Activated CD4-positive, alpha-beta T cell treated with anti-CD3 and anti-CD28 coated beads, Interleukin-10, Interleukin-2, amounts not matched to agents 100 ng/mL and 50 ng/mL, durations not matched to agents 16 hours and 8 hours (primary cell): Measurements from ENCODE around the gene THAP4.
"Not testable (repeated sequence)": the region's sequence is repeated elsewhere in the genome, so short reads cannot be mapped to it uniquely, and the experiment has no call there.

Experiments used
- DNase-seq: peaks from one replicate; pipeline ENCODE4 v3.0.0-alpha.2; 2020

THAP4 gene

DNA sequence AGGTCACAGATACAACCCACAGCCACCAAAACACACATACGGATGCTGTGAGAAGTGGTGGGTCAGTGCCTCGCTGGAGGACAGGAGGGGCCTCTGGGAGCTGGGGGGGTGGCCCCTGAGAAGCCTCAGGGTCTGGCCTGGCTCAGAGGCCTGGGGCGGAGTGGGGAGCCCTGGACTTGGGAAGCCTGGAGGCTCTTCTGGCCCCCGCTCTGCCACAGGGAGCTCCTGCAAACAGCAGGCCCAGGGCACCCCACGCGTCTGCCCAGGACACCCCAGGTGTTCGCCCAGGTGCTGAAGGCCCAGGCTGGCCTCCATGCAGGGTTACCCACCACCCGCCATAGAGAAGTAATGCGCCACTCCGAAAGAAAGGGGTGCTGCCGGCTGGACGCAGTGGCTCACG, 25.9 kb downstream of the THAP4 start:
- no peak for DNase-seq

DNA sequence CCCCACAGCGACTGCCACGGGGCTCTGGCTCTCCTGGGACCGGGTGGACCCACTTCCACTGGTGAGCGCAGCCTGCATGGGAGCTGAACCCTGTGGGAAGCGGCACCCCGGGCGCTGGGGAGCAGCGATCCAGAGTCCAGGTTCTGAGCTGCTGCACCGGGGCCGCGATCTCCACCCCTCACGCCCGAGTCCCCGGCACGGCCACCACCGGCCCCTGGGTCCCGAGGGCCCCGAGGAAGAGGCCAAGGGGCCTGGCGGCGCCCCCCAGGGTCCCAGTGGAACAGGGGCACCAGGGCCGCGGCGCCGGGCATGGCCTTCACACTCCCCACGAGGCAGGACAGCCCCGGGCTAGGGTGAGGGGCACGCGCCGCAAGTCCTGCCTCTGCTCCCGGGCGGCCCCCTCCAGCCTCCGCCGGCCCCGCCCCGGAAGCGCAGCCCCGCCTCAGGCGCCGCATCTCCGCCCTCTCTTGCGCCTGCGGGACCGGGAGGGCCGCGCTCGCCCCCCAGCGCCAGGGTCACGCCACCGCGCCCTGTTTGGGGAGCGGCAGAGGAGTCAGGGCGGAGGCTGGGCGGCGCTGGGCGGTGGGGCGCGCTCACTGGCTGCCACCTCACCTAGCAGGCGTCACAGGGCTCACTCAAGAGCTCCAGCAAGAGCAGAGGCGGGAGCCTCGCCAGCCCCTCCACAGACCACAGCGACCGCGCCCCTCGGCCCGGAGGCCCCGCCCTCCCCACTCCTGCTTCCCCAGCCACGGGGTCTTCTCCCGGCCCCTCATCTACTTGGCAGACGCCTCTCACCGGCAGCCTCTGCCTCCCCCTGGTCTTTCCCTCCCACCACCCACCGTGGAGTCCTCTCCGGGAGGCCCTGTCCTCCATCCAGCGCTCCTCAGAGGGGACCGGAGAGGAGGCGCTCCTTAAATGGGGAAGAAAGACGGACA, 26.8 kb downstream of the THAP4 start:
- DNase-seq, result peak; percentile 94

DNA sequence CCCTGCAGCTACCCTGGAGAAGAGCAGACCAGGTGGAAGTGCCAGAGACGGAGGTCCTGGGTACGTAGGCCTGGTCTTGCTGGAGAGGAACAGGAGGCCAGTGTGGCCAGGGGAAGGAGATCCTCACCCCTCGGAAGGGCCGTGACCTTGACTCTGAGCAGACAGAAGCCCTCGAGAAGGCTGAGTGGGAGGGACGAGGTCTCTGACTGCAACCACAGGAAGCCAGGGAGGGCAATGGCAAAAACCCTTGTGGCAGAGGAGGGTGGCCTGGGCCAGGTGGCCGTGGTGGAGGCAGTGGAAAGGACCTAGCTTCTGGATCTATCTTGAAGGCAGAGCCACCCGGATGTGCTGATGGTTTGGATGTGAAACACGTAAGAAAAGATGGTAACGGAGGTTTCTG, 28.1 kb downstream of the THAP4 start:
- no peak for DNase-seq

DNA sequence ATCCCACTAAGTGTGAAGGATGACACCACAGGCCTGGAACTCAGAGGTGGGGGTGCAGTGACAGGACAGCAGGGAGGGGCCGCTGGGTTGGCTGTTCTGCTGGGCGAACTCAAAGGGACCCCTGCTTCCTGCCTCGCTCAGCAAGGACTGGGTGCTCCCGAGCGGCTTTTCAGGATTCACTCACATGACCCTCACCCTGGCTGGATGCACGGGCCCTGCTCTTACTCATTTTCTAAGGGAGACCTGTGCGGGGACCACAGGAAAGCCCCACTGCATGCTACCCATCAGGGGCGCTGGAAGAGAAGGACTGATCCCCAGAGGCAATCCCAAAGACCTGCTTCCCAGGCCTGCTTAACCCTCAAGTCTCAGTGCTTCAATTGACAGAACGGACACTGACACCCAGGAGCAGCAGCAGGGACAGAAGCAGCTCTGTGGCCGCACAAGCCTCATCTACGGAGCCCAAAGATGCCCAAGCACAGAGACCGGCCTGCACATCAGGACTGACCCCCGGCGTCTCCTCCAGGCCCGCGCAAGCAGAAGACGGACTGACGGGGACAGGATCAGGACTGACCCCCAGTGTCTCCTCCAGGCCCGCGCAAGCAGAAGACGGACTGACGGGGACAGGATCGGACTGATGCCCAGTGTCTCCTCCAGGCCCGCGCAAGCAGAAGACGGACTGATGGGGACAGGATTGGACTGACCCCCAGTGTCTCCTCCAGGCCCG, 29.6 kb downstream of the THAP4 start:
- no peak for DNase-seq

DNA sequence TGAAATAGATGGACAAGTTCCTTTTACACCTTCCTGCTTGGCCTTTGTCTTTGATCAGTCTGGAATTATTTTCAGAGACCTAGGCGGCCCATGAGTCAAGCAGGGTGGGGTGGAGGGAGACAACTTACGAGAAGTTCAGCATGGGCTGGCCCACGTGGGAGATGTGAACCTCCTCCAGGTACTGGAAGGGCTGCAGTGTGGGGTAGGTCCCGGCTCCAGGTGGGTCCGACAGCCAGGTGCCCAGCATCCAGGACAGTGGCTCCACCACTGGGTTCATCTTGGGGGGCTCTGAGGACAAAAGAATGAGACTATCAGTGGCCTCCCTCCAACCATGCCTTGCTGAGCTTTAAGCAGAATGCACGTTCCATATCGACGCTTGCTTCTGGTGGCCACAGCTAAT, 30.8 kb downstream of the THAP4 start:
- DNase-seq, result no peak

DNA sequence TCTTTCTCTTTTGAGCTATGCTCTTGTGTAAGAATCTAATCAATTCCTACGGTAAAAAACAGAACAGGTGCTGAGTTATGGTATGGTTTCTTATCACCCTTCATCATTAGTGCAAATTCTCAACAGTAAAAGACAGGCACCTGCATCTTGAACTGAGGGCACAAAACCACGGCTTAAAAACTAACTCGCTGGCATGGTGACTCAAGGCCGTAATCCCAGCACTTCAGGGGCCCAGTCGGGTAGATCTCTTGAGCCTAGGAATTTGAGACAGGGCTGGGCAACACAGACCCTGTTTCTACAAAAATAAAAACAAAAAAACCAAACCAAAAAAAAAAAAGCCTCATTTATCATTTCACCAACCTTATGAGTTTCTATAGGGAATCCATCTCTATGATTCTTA, 33.3 kb downstream of the THAP4 start:
- DNase-seq, result no peak

DNA sequence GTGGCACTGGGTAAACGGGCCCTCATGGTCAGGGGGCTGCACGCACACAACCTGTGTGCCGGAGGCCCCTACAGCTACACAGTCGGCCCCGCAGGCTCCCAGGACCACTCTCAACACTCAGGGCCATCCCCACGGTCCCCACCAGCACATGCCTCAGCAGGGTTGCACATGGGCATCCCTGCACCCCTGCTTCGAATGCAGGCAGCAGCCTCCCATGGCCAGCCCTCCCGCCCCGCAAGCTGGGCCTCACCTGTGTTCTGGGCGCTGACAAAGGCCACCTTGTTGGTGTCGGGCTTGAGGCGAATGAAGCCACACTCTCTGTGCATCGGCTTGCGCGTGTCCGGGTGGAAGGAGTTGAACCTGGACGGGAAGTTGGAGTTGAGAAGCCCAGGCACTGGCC, 34.2 kb downstream of the THAP4 start:
- no peak for DNase-seq

DNA sequence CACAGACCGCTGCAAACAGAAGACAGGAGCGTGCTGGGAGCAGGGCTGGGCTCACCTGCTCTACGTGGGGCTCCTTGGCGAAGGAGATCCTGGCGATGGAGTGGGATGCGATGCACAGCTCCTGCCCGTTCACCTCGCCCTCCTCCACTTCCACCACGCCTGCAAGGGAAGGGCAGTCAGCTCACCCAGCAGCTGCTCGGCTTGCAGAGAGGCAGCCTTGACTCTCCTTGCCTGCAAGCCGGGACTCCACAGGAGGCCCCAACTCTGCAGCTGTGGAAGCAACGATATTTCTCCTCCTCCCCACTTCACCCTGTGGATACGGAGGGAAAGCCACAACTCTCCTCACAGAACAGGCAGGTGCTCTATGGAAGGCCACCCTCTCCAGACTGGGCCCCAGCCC, 35.1 kb downstream of the THAP4 start:
- no peak for DNase-seq

DNA sequence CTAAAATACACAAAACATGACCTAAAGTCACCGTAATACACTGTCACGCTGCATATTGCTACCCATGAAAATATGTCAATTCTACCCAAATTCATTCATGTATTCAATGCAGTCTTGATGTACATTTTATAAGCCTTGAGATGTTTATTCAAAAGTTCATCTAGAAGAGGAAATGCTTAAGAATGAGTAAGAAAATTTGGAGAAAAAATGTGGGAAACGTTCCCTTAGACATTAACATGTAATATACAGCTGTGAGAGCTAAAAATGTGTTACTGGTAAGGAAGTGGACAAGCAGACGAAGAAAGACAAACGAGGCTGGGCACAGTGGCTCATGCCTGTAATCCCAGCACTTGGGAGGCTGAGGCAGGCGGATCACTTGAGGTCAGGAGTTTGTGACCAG, 37.3 kb downstream of the THAP4 start:
- DNase-seq, result no peak

DNA sequence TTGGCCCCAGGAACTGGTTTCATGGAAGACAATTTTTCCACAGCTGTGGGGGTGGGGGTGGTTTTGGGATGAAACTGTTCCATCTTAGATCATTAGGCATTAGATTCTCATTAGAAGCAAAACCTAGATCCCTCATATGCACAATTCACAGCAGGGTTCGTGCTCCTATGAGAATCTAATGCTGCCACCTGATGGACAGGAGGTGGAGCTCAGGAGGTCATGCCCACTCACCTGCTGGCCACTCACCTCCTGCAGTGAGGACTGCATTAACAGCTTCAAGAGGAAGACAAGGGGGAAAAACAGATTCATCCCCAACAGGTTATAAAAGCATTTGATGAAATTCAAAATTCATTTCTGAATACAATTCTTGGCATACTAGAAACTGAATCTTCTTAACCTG, 38.5 kb downstream of the THAP4 start:
- DNase-seq, result no peak

DNA sequence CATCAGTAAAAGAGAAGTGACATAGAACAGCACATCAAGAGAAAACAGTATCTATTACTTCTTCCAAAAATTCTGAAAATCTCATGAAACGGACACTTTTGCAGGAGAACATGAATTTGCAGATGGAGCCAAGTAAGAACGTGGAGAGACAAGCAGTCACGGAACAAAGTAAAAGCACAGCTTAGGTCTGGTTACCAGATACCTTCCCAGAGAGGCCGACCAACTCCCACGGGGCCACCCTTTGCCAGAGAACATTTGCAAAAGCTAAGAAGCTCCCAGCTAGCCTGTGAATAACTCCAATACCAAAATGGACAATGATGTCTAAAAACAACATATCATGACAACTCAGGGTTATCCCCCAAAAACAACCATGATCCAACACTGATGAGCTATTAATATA, 38.9 kb downstream of the THAP4 start:
- no peak for DNase-seq

DNA sequence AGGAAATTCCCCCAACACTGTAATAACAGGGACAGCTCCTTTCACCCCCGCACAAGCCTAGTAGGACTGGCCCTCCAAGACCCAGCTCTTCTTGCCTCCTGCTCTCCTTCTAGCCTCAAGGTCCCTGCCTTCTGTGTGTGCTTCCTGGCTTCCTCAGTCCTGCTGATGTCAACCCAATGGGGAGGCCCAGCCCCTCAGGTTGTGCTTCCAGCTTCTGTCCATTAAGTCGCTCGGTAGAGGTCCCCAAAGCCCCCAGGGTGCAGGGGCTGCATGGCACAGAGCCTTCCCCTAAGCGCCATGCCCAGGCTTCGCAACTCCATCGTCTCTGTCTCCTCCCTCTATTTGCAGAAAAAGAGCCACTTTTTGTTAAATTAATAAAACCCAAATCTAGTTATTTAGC, 39.4 kb downstream of the THAP4 start:
- DNase-seq, result no peak

DNA sequence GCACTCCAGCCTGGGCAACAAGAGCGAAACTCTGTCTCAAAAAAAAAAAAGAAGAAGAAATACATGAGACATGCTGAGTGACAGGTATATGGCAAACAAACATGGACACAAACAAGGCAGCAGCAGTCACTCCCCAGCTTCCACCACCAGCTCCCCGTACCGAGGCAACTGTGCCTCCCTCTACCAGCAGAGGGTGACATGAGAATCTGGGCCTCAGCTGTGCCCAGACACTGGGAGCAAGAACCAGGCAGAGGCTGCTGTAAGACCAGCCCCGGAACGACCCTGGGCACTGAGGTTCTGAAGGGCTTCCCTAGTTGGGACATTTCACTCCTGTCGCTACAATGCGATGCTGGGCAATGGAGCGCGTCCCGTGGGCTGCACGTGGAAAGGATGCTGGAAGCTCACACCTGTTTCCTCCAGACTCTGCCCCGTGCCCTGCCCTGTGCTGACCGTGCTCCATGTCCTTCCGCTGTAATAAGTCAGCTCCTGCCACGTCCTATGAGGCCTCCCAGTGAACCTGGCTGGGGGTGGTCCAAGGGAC, 41.3 kb downstream of the THAP4 start:
- DNase-seq, result no peak

DNA sequence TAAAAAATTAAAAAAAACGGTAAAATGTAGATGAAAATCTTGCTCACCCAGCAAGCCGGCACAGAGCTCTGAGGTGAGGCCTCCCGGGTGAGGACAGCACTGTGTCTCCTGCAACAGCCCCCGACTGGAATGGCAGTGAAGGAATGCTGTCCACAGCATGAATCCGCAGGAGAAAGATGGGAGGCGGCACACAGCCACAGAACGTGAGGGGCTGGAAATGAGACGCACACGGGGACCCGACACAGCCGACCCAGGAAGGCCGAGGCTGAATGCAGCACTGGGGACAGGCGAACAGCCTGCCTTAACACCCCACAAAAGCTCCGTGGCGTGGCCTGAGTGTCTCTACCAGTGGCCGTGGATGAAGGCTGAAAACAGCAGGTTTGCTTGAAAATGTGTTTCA, 43.7 kb downstream of the THAP4 start:
- DNase-seq, result no peak

DNA sequence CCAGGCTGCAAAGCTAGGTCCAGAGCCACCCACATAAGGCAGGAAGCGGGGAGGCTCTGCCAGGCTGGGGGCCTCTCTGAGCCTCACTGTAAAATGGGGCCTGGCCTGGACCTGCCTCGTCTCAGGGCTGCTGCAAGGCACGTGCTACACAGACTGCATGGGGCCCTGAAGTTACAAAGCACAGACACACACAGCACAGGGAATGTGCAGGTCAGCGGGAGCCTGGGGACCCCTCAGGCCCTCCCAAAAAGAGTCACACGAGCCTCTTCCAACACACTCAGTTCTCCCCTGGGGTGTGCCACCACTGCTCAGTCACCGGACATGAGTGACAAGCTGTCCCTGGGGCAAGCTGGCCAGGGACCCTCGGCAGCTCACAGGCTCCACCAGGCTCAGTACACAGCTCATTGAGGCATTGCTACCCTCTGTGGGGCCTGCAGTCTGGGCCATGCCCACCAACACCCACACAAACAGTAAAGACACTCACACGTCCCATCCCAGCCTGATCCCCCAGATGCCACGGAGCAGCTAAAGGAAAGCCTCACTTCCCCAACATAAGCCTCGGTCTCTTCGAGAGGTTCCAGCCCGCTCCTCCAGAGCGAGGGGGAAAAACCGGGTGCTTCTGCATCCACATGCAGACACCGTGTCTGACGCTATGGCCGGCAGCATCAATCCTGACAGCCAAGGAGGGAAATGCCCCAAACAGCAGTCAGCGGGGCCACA, 44.7 kb downstream of the THAP4 start:
- DNase-seq, result no peak

DNA sequence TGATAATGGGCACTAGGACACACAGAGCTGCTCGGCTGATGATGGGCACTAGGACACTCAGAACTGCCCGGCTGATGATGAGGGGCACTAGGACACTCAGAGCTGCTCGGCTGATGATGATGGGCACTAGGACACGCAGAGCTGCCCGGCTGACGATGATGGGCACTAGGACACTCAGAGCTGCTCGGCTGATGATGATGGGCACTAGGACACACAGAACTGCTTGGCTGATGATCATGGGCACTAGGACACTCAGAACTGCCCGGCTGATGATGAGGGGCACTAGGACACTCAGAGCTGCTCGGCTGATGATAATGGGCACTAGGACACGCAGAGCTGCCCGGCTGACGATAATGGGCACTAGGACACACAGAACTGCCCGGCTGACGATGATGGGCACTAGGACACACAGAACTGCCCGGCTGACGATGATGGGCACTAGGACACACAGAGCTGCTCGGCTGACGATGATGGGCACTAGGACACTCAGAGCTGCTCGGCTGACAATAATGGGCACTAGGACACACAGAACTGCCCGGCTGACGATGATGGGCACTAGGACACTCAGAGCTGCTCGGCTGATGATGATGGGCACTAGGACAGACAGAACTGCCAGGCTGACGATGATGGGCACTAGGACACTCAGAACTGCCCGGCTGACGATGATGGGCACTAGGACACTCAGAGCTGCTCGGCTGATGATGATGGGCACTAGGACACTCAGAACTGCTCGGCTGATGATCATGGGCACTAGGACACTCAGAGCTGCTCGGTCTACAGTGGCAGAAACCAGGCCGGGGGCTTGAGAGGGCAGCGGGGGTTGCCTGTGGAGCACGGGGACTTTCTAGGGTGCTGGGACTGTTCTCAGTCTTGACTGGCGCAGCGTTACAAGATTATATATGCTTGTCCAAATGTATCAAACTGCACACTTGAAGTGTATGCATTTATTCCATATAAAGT, 46.2 kb downstream of the THAP4 start:
- DNase-seq, result not testable (repeated sequence)

DNA sequence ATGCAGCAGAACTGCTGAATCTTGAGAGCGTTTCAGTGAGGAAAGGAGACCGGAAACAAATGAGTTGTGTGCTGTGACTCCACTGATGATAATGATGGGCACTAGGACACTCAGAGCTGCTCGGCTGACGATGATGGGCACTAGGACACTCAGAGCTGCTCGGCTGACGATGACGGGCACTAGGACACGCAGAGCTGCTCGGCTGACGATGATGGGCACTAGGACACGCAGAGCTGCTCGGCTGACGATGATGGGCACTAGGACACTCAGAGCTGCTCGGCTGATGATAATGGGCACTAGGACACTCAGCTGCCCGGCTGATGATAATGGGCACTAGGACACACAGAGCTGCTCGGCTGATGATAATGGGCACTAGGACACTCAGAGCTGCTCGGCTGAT, 47.1 kb downstream of the THAP4 start:
- DNase-seq, result not testable (repeated sequence)

DNA sequence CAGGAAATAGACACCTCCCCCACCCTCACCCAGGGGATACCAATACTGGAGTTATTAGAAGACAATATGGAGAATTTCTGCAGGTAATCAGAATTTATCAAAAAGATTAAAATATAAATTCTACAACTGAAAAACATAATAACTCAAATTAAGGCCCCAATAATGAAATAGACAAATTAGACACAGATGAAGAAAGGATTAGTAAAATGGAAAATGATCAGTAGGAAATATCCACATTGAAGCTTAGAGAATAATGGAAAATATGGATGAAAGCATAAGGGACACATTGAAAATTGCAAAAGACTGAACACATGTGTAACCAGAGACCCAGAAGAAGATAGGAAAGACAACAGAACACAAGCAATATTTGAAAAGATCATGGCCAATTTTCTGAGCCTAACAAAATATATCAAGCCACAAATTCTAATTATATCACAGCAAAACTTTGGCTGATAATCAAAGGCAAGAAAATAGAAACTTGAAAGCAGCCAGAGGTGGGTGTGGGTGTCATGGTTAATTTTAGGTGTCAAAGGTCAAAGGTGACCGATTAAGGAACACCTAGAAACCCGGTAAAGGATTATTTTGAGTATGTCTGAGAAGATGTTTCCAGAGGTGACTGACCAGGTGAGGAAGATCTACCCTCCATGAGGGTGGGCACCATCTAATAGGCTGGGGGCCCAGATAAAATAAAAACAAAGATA, 50.2 kb downstream of the THAP4 start:
- DNase-seq, result no peak

DNA sequence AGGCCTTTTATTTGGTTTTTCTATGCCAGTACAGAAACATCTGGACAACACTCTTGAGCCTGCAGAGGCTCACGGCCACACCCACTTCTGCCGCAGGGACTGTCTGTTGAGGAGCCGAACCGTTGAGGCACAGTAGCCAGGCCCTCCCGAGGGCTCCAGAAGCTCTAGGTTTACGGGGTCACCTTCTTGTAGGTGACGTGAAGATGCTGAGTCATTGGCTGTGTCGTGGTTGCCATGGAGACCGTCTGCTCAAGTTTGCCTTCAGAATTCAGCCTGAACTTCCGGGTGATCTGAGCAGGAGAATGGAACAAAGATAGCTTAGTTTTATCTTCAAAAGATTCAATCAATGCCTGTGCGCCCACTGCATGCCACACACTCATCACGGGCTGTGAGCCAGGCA, 52.5 kb downstream of the THAP4 start:
- DNase-seq, result no peak

DNA sequence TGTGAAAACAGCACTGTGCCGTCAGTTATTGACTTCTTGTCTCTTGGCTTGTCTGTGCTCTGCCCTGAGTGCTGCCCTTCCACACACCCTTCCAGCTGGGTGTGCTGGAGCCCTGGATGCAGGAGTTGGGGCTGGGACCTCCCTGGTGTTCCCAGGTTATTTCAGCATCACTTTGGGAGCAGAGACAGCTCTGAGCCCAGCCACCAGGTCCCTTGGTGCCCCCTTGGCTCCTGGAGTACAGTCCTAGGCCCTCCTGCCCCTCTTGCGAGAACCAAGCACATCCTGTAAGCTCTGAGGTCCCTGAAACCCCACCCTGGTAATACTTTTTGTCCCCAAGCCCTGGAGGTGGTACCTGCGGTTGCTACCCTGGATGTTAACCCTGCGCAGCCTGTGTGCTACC, 54.2 kb downstream of the THAP4 start:
- no peak for DNase-seq

DNA sequence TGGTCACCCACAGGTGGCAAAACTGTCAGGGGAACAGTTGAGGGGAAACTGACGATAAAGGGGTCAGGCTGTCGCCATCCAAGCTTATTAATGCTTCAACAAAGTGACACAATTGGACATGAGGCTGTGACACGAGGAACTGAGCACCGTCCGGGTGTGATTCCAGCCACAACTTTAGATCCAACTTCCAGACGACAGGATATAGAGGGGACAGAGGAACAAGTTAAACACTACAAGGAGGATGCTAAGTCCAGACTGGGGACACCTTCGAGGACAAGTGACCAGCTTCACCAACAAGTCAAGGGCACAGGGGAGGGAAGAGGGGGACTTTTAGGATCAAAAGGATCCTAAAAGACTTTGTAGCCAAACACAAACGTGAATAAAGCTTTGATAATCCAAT, 54.6 kb downstream of the THAP4 start:
- no peak for DNase-seq

DNA sequence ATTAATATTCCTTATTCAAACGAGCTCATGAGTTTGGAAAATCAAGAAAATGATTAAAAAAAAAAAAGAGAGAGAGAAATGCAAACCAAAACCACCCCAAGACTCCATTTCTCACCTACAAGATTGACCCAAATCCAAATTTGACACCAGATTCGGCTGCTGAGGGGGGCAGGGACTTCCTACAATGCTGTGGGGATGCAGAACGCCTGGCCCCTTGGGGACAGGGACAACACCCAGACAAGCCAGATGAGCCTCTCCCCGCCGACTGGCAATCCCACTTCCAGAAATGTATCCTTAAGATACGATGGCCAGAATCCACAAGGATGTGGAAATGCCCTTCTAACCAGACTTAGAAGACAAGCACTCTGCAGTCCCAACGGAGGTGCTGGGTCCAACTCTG, 57.7 kb downstream of the THAP4 start:
- no peak for DNase-seq
